Hepatocyte (in vitro differentiated cells): ENCODE results near the gene GPR132. TPM values are rescaled to one million over a fixed set of nuclear protein-coding genes. Genes with fewer than 3 reads are reported as not detected.

ENCODE experiments used
- DNase-seq: peaks from one replicate; pipeline ENCODE4 v3.0.0-alpha.2; 2016; ENCODE audit warnings: low spot score
- H2AFZ ChIP-seq: fragments of 200-600 bp; sonication (generic); 2 replicates; pipeline ENCODE4 v1.6.0; 2016; ENCODE audit warnings: antibody characterized with exemption, mild to moderate bottlenecking
- H3K27ac ChIP-seq: fragments of 200-600 bp; sonication (generic); 2 replicates; pipeline ENCODE4 v1.5.1; 2016; ENCODE audit warnings: mild to moderate bottlenecking
- H3K27me3 ChIP-seq: fragments of 200-600 bp; sonication (generic); 2 replicates; pipeline ENCODE4 v1.6.1; 2016
- H3K36me3 ChIP-seq: fragments of 200-600 bp; sonication (generic); replicated peaks from 2 replicates; pipeline ENCODE4 v1.5.1; 2016; ENCODE audit warnings: low read depth; ENCODE audit not compliant: insufficient read depth
- H3K4me1 ChIP-seq: fragments of 200-600 bp; sonication (generic); 2 replicates; pipeline ENCODE4 v1.5.1; 2016; ENCODE audit warnings: mild to moderate bottlenecking, moderate library complexity; ENCODE audit not compliant: insufficient read depth
- H3K4me2 ChIP-seq: fragments of 200-600 bp; sonication (generic); 2 replicates; pipeline ENCODE4 v1.6.0; 2016
- H3K4me3 ChIP-seq: fragments of 200-600 bp; sonication (generic); 2 replicates; pipeline ENCODE4 v1.5.1; 2016; ENCODE audit warnings: mild to moderate bottlenecking
- H3K79me2 ChIP-seq: fragments of 200-600 bp; sonication (generic); 2 replicates; pipeline ENCODE4 v1.6.0; 2017; ENCODE audit warnings: mild to moderate bottlenecking
- H3K9me2 ChIP-seq: fragments of 200-600 bp; sonication (generic); replicated peaks from 2 replicates; pipeline ENCODE4 v1.6.0; 2017; ENCODE audit warnings: mild to moderate bottlenecking; ENCODE audit not compliant: insufficient read depth
- H3K9me3 ChIP-seq: fragments of 200-600 bp; sonication (generic); 2 replicates; pipeline ENCODE4 v1.5.1; 2016; ENCODE audit warnings: low read depth, mild to moderate bottlenecking
- H4K20me1 ChIP-seq: fragments of 200-600 bp; sonication (generic); 2 replicates; pipeline ENCODE4 v1.6.0; 2016; ENCODE audit warnings: mild to moderate bottlenecking; ENCODE audit not compliant: insufficient read depth, poor library complexity, severe bottlenecking
- EZH2 ChIP-seq: fragments of 200-600 bp; sonication (generic); IDR thresholded peaks from 2 replicates; pipeline ENCODE4 v1.6.1; 2016; ENCODE audit warnings: antibody characterized with exemption, mild to moderate bottlenecking, borderline replicate concordance
- EZH2phosphoT487 ChIP-seq: fragments of 200-600 bp; sonication (generic); IDR thresholded peaks from one replicate; pipeline ENCODE4 v1.6.1; 2018; ENCODE audit warnings: antibody characterized with exemption, mild to moderate bottlenecking, low read depth, moderate library complexity; ENCODE audit not compliant: unreplicated experiment, severe bottlenecking
- WGBS: methylation state at CpG from one replicate; pipeline ENCODE4 v1.1.6; 2016; ENCODE audit warnings: low lambda C conversion rate; ENCODE audit errors: missing lambda C conversion rate; 5-methylcytosine and 5-hydroxymethylcytosine counted together
- polyA plus RNA-seq: library from polyadenylated mRNA; unstranded; fragments of >200 nt; fragmentation: Nextera tagmentation; extraction: Ambion mirVana; gene quantifications from 2 replicates; pipeline ENCODE4 v1.2.1, GENCODE V29; 2016
- total RNA-seq: library from RNA; depleted of rRNA; stranded (reverse); fragments of >200 nt; gene quantifications from 2 replicates; pipeline ENCODE4 v1.2.3, GENCODE V29; 2014
- TF ChIP-seq, protein P1 (sequence below): fragments of 200-600 bp; sonication (generic); IDR thresholded peaks from 2 replicates; pipeline ENCODE4 v1.5.1; 2016; ENCODE audit warnings: antibody characterized with exemption, mild to moderate bottlenecking; ENCODE audit not compliant: poor library complexity

GPR132 gene
- total and polyA plus RNA-seq, 2 experiments from 2014 or later, result 0.41 to 0.83 TPM

DNA sequence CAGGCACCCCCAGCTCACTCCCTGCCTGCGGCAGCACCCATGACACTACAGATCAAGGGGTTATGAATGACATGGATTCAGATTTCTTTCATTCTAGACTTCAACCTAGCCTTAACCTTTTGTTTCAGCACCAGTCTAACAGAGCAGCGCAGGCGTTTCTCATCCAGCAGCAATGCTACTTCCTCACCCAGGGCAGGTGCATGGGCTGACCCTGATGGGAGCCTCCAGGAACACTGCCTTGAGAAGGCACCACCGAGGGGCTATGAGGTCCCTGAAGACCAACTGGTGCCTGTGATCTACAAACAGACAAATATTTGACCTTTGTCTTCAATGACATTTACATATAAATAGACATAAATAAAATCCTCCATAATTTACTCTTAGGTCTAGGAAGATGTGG, 55.1 kb downstream of the GPR132 start:
- TF ChIP-seq, protein P1, sequence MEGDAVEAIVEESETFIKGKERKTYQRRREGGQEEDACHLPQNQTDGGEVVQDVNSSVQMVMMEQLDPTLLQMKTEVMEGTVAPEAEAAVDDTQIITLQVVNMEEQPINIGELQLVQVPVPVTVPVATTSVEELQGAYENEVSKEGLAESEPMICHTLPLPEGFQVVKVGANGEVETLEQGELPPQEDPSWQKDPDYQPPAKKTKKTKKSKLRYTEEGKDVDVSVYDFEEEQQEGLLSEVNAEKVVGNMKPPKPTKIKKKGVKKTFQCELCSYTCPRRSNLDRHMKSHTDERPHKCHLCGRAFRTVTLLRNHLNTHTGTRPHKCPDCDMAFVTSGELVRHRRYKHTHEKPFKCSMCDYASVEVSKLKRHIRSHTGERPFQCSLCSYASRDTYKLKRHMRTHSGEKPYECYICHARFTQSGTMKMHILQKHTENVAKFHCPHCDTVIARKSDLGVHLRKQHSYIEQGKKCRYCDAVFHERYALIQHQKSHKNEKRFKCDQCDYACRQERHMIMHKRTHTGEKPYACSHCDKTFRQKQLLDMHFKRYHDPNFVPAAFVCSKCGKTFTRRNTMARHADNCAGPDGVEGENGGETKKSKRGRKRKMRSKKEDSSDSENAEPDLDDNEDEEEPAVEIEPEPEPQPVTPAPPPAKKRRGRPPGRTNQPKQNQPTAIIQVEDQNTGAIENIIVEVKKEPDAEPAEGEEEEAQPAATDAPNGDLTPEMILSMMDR, result no peak
- TF ChIP-seq EZH2phosphoT487, result no peak
- TF ChIP-seq EZH2, result no peak
- Histone ChIP-seq H3K27me3 (no peaks in the 10 kb centered on the region), H4K20me1 (peaks cover 3% of the 10 kb centered on the region), H2AFZ (no peak overlapping the region), H3K9me2 (no peaks in the 10 kb centered on the region), H3K36me3 (no peaks in the 10 kb centered on the region), H3K4me1 (no peaks in the 10 kb centered on the region), H3K4me3 (no peak overlapping the region), H3K4me2 (no peak overlapping the region), H3K9me3 (no peaks in the 10 kb centered on the region), H3K27ac (no peak overlapping the region), H3K79me2 (peaks cover 60% of the 10 kb centered on the region)
- no peak for DNase-seq
- 89% methylated on average over 4 of the region's 4 CpGs for whole genome bisulfite sequencing

DNA sequence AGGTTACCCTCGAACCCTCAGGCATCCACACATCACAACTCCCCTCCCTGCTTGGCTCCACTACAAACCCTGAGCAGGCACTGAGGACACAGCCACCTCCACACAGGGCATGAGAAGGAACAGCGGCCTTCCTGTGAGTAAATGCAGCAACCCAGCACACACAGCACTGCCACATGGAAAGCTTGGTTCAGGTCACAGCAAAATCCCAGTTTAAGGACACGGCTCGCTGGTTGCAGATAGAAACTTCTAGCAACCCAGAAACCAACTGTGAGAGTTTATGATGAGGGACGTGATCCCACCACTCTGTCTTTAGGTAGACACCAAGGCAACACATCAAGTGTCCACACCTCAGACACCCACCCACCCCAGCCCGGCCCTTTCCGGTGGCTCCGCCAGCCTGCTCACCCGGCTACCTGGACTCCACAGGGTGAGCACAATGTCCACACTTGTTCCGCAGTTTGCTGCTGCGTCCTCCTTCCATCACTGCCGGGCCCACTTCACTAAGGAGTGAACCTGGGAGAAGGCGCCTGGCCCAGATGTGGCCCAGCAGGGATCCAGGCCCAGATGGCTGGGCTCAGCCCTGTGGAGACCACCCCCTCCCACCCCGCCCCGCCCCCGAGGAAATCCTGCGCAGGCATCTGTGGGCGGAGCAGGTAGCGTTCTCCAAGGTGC, 57.5 kb downstream of the GPR132 start:
- peaks cover 37% of the 10 kb centered on the region for H3K79me2 ChIP-seq
- H3K9me3 ChIP-seq, result no peaks in the 10 kb centered on the region
- no peaks in the 10 kb centered on the region for H4K20me1 ChIP-seq
- H3K4me2 ChIP-seq, result no peak overlapping the region
- no peak overlapping the region for H3K4me3 ChIP-seq
- H3K9me2 ChIP-seq, result no peaks in the 10 kb centered on the region
- H3K27me3 ChIP-seq, result no peaks in the 10 kb centered on the region
- H3K27ac ChIP-seq, result no peak overlapping the region
- no peak for DNase-seq
- H3K36me3 ChIP-seq, result no peaks in the 10 kb centered on the region
- WGBS, result 98% methylated on average over 13 of the region's 19 CpGs
- no peaks in the 10 kb centered on the region for H3K4me1 ChIP-seq
- H2AFZ ChIP-seq, result no peak overlapping the region
- TF ChIP-seq, protein P1, result no peak
- no peak for TF ChIP-seq EZH2phosphoT487
- no peak for TF ChIP-seq EZH2

DNA sequence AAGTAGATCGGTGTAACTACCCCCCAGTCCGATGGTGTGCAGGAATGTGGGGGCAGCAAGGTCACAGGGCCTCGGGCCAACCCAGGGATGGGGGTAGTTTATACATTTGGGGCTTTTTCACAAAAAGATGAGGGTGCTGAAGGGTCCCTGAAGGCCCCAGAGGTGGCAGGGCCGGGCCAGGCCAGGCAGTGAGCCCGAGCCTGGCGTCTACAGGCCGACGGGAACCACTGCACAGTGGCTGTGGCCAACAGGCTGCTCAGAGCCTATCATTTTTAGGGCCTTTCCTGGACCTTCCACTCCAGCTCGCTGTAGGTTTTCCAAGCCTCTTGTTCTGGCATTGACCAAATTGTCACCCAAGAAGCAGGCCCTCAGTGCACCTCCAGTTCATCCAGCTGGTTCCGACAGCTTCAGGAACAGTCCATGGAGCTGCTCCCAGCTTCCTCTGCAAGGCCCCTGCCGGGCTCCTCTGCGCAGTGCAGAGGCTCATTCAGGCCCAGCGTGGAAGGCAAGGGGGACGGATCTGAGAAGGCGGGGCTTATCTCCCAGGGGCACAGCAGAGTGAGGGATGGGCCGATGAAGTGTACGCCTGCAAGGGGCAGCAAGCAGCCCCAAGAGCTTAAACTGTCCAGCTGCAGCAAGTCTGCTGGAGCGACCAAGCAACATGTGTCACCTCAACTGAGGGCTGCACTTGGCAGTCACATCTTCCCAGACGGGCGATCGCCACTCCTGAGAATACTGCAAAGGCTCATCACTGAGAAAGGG, 58.2 kb downstream of the GPR132 start:
- Histone ChIP-seq H2AFZ (no peak overlapping the region), H3K4me1 (no peaks in the 10 kb centered on the region), H3K79me2 (peaks cover 29% of the 10 kb centered on the region), H3K4me3 (no peak overlapping the region), H3K27ac (no peak overlapping the region), H3K9me2 (no peaks in the 10 kb centered on the region), H3K27me3 (no peaks in the 10 kb centered on the region), H4K20me1 (no peaks in the 10 kb centered on the region), H3K9me3 (no peaks in the 10 kb centered on the region), H3K36me3 (no peaks in the 10 kb centered on the region), H3K4me2 (no peak overlapping the region)
- no peak for DNase-seq
- TF ChIP-seq, protein P1, result no peak
- TF ChIP-seq EZH2phosphoT487 (no peak), EZH2 (no peak)
- WGBS, result 93% methylated on average over 21 of the region's 21 CpGs
